HepG2 (cell line): ENCODE results near the gene DRD3. TPM values are rescaled to one million over a fixed set of nuclear protein-coding genes. Genes with fewer than 3 reads are reported as not detected.

Source experiments
- BORCS8-MEF2B ChIP-seq: sonication (generic); formaldehyde crosslinking; IDR thresholded peaks from 2 replicates; pipeline ENCODE4 v1.8.0; 2022; ENCODE audit warnings: mild to moderate bottlenecking, missing genetic modification reagents
- E2F5 ChIP-seq: sonication (generic); formaldehyde crosslinking; conservative IDR thresholded peaks from 2 replicates; pipeline ENCODE4 v1.4.0; 2020; ENCODE audit warnings: missing genetic modification reagents
- HMGXB3 ChIP-seq: sonication (generic); formaldehyde crosslinking; IDR thresholded peaks from 2 replicates; pipeline ENCODE4 v1.4.0; 2020; ENCODE audit warnings: missing genetic modification reagents, borderline replicate concordance
- KAT8 ChIP-seq: IDR thresholded peaks from 2 replicates; pipeline ENCODE4 v1.6.1; 2016; ENCODE audit warnings: missing genetic modification reagents, missing compliant biosample characterization
- MLXIP ChIP-seq: sonication (generic); formaldehyde crosslinking; IDR thresholded peaks from 2 replicates; pipeline ENCODE4 v1.9.0; 2021; ENCODE audit warnings: missing genetic modification reagents, borderline replicate concordance
- RARA ChIP-seq: IDR thresholded peaks from 2 replicates; pipeline ENCODE4 v1.6.1; 2016; ENCODE audit warnings: missing genetic modification reagents, missing compliant biosample characterization
- RBM22 ChIP-seq: fragments of 200-400 bp; formaldehyde crosslinking; optimal IDR thresholded peaks from 2 replicates; pipeline ENCODE3; 2017; ENCODE audit warnings: mild to moderate bottlenecking, low read length, moderate library complexity
- SALL1 ChIP-seq: sonication (generic); formaldehyde crosslinking; IDR thresholded peaks from 2 replicates; pipeline ENCODE4 v1.8.0; 2022; ENCODE audit warnings: mild to moderate bottlenecking, missing genetic modification reagents
- SATB2 ChIP-seq: sonication (generic); formaldehyde crosslinking; IDR thresholded peaks from 2 replicates; pipeline ENCODE4 v1.5.0; 2020; ENCODE audit warnings: missing genetic modification reagents
- SRY ChIP-seq: sonication (generic); formaldehyde crosslinking; IDR thresholded peaks from 2 replicates; pipeline ENCODE4 v1.8.0; 2022; ENCODE audit warnings: mild to moderate bottlenecking, missing genetic modification reagents
- TBL1XR1 ChIP-seq: fragments of 150-350 bp; IDR thresholded peaks from 2 replicates; pipeline ENCODE4 v1.6.1; 2014; ENCODE audit warnings: borderline replicate concordance, low read length; ENCODE audit not compliant: partially characterized antibody
- TGIF2 ChIP-seq: IDR thresholded peaks from 2 replicates; pipeline ENCODE4 v1.6.1; 2016; ENCODE audit warnings: control low read depth, missing compliant biosample characterization
- ZFYVE20 ChIP-seq: sonication (generic); formaldehyde crosslinking; IDR thresholded peaks from 2 replicates; pipeline ENCODE4 v1.8.0; 2023; ENCODE audit warnings: low read depth, mild to moderate bottlenecking, moderate library complexity, missing genetic modification reagents, borderline replicate concordance
- ZNF329 ChIP-seq: sonication (generic); formaldehyde crosslinking; IDR thresholded peaks from 2 replicates; pipeline ENCODE4 v1.9.0; 2021; ENCODE audit warnings: low read depth, mild to moderate bottlenecking, missing genetic modification reagents
- ZNF44 ChIP-seq: sonication (generic); formaldehyde crosslinking; IDR thresholded peaks from 2 replicates; pipeline ENCODE4 v1.5.1; 2020; ENCODE audit warnings: mild to moderate bottlenecking, missing genetic modification reagents
- ZNF572 ChIP-seq: sonication (generic); formaldehyde crosslinking; IDR thresholded peaks from 2 replicates; pipeline ENCODE4 v1.5.1; 2020; ENCODE audit warnings: mild to moderate bottlenecking, missing genetic modification reagents
- ZNF652 ChIP-seq: IDR thresholded peaks from 2 replicates; pipeline ENCODE4 v1.6.1; 2016; ENCODE audit warnings: low read depth, borderline replicate concordance
- polyA plus RNA-seq, 8 experiments: library from polyadenylated mRNA; depleted of rRNA in 3 of 8; stranded (reverse) in 7 of 8; unstranded in 1 of 8; fragments of >200 nt; fragmentation: Illumina TruSeq in 4 of 8; extraction: Trizol in 4 of 8; gene quantifications; 2 replicates each; pipeline versions ENCODE4 v1.2.1 to v1.2.3, GENCODE V29; 2011 to 2016; ENCODE audit warnings: low read depth in 4 of 8, missing spikeins in 1 of 8, mixed read lengths in 1 of 8; ENCODE audit not compliant: insufficient read depth in 1 of 8
- total RNA-seq, 5 experiments: library from RNA; depleted of rRNA; stranded (reverse); fragments of >200 nt; fragmentation: Illumina TruSeq; extraction: Trizol; gene quantifications; 2 replicates each; pipeline ENCODE4 v1.2.3, GENCODE V29; 2016; ENCODE audit warnings: low read depth in 1 of 5

Gene DRD3
- total and polyA plus RNA-seq, 2 of the 13 experiments (the other 11 are each of a cell fraction or from before 2014, with no cell fraction given), result not detected

- no peak for TF ChIP-seq MLXIP (CRISPR knock-in tag)
- TF ChIP-seq SALL1, result peak; percentile 66
- TF ChIP-seq SRY (CRISPR knock-in tag), result no peak
- TF ChIP-seq TGIF2 (CRISPR knock-in tag), result no peak
- peak; percentile 92 for TF ChIP-seq RARA
- no peak for TF ChIP-seq SATB2 (CRISPR knock-in tag)
- 0 out of 2 replicates have a peak, but pooled peaks have one; percentile 49 for TF ChIP-seq ZNF44 (CRISPR knock-in tag)
- TF ChIP-seq ZNF329 (CRISPR knock-in tag), result no peak
- TF ChIP-seq ZNF652 (CRISPR knock-in tag), result no peak
- no peak for TF ChIP-seq BORCS8-MEF2B (CRISPR knock-in tag)
- TF ChIP-seq ZNF572 (CRISPR knock-in tag), result 0 out of 2 replicates have a peak, but pooled peaks have one; percentile 49
- no peak for TF ChIP-seq RBM22
- no peak for TF ChIP-seq ZFYVE20 (CRISPR knock-in tag)
- TF ChIP-seq HMGXB3, result no peak
- TF ChIP-seq E2F5 (CRISPR knock-in tag), result no peak
- no peak for TF ChIP-seq TBL1XR1
- peak; percentile 33; the same call in 1 of the 2 replicates for TF ChIP-seq KAT8
Measured at GRCh38 chr3:114152519-114153151, 26.2 kb downstream of the DRD3 start (continued).
